H1 (cell line): ENCODE results near the gene SNX25. TPM values are rescaled to one million over a fixed set of nuclear protein-coding genes. Genes with fewer than 3 reads are reported as not detected.

ENCODE experiments used
- CTCF ChIA-PET: fragments of 300-600 bp; sonication (Branson Sonifier 250); formaldehyde crosslinking; loops from one replicate; lab custom pipeline; 2021; ENCODE audit not compliant: partially characterized antibody; lab: Charles Lee
- POLR2A ChIA-PET: fragments of 300-600 bp; sonication (Branson Sonifier 250); formaldehyde crosslinking; loops from one replicate; lab custom pipeline; 2021; ENCODE audit warnings: inconsistent platforms; ENCODE audit not compliant: partially characterized antibody; lab: Charles Lee
- DNase-seq, 2 experiments: peaks; one replicate each; pipeline versions ENCODE4 v3.0.0 to v3.0.0-alpha.2; 2010 to 2022; ENCODE audit warnings: low spot score in 2 of 2, low read depth in 1 of 2, mixed read lengths in 1 of 2
- FAIRE-seq: peaks from 2 replicates; lab custom pipeline; 2011; peaks lifted over from hg19 to GRCh38; lab: Jason Lieb, UNC
- H2AFZ ChIP-seq: 2 replicates; pipeline ENCODE4 v1.8.1; 2012; ENCODE audit warnings: low read length, inconsistent platforms
- H2AK5ac ChIP-seq: 2 replicates; pipeline ENCODE4 v1.6.1; 2013; ENCODE audit warnings: low read depth, low read length
- H2BK120ac ChIP-seq: replicated peaks from 2 replicates; pipeline ENCODE3; 2013; ENCODE audit warnings: low read depth, low read length, inconsistent platforms
- H2BK12ac ChIP-seq: 2 replicates; pipeline ENCODE4 v1.6.1; 2013; ENCODE audit warnings: low read depth, low read length
- H2BK15ac ChIP-seq: 2 replicates; pipeline ENCODE4 v1.6.1; 2013; ENCODE audit warnings: low read length
- H2BK20ac ChIP-seq: 2 replicates; pipeline ENCODE4 v1.6.1; 2013; ENCODE audit warnings: low read length
- H2BK5ac ChIP-seq: 2 replicates; pipeline ENCODE4 v1.6.1; 2013; ENCODE audit warnings: low read depth, low read length
- H3K14ac ChIP-seq: 2 replicates; pipeline ENCODE4 v1.6.1; 2013; ENCODE audit warnings: inconsistent platforms; ENCODE audit not compliant: insufficient read length
- H3K18ac ChIP-seq: 2 replicates; pipeline ENCODE4 v1.6.1; 2013; ENCODE audit warnings: low read length; ENCODE audit errors: extremely low read depth
- H3K23ac ChIP-seq: 2 replicates; pipeline ENCODE4 v1.6.1; 2013; ENCODE audit warnings: inconsistent platforms; ENCODE audit not compliant: insufficient read length
- H3K23me2 ChIP-seq: 2 replicates; pipeline ENCODE4 v1.6.1; 2013; ENCODE audit warnings: low read depth, low read length
- H3K27ac ChIP-seq: 2 replicates; pipeline ENCODE4 v1.6.1; 2011; ENCODE audit warnings: low read depth, low read length, inconsistent platforms
- H3K27me3 ChIP-seq, 4 experiments: replicated peaks in 1 of 4; 1 replicate in 1 of 4; 2 replicates in 3 of 4; pipeline versions ENCODE4 v1.6.1 to v1.8.1; 2011 to 2013; ENCODE audit warnings: low read length in 3 of 4, mild to moderate bottlenecking in 3 of 4, inconsistent platforms in 2 of 4, mixed read lengths in 2 of 4, moderate library complexity in 1 of 4; ENCODE audit not compliant: control insufficient read depth in 3 of 4, insufficient read depth in 3 of 4; ENCODE audit errors: extremely low read depth in 1 of 4
- H3K36me3 ChIP-seq, 4 experiments: 2 replicates each; pipeline versions ENCODE4 v1.6.1 to v1.8.1; 2011 to 2013; ENCODE audit warnings: mild to moderate bottlenecking in 4 of 4, low read length in 3 of 4, moderate library complexity in 2 of 4, control low read depth in 1 of 4, inconsistent platforms in 1 of 4; ENCODE audit not compliant: insufficient read depth in 4 of 4, control insufficient read depth in 2 of 4
- H3K4ac ChIP-seq: replicated peaks from 2 replicates; pipeline ENCODE3; 2013; ENCODE audit warnings: low read length, low read depth, mixed read lengths, inconsistent platforms; ENCODE audit not compliant: insufficient read length
- H3K4me1 ChIP-seq, 4 experiments: replicated peaks in 1 of 4; 1 replicate in 1 of 4; 2 replicates in 3 of 4; pipeline versions ENCODE4 v1.6.1 to v1.8.1; 2011 to 2013; ENCODE audit warnings: low read length in 3 of 4, inconsistent platforms in 2 of 4, mixed read lengths in 1 of 4; ENCODE audit not compliant: insufficient read depth in 4 of 4, control insufficient read depth in 3 of 4
- H3K4me2 ChIP-seq, 2 experiments: 2 replicates each; pipeline versions ENCODE4 v1.6.1 to v1.8.1; 2011 to 2013; ENCODE audit warnings: low read depth in 2 of 2, low read length in 2 of 2, control low read depth in 1 of 2, inconsistent platforms in 1 of 2, mild to moderate bottlenecking in 1 of 2; ENCODE audit not compliant: insufficient read depth in 1 of 2
- H3K4me3 ChIP-seq, 4 experiments: fragments of 200-600, 300-600 bp in 1 of 4; sonication (generic), shearing (Covaris generic), sonication (Bioruptor Twin) in 1 of 4; 2 replicates each; pipeline versions ENCODE4 v1.5.1 to v1.8.1; 2011 to 2016; ENCODE audit warnings: low read length in 4 of 4, low read depth in 3 of 4, control low read depth in 2 of 4, inconsistent platforms in 2 of 4, mild to moderate bottlenecking in 2 of 4, mixed read lengths in 1 of 4, moderate library complexity in 1 of 4; ENCODE audit not compliant: insufficient read depth in 2 of 4; ENCODE audit errors: extremely low read depth in 1 of 4
- H3K56ac ChIP-seq: replicated peaks from 2 replicates; pipeline ENCODE3; 2013; ENCODE audit warnings: low read depth, mild to moderate bottlenecking, mixed read lengths, low read length, inconsistent platforms; ENCODE audit not compliant: insufficient read length
- H3K79me1 ChIP-seq: 2 replicates; pipeline ENCODE4 v1.6.1; 2013; ENCODE audit warnings: low read depth, low read length, control low read depth
- H3K79me2 ChIP-seq, 2 experiments: 2 replicates each; pipeline versions ENCODE4 v1.6.1 to v1.8.1; 2012 to 2013; ENCODE audit warnings: low read length in 2 of 2, mild to moderate bottlenecking in 2 of 2, inconsistent platforms in 1 of 2; ENCODE audit not compliant: insufficient read depth in 2 of 2, control insufficient read depth in 1 of 2
- H3K9ac ChIP-seq, 4 experiments: replicated peaks in 1 of 4; 1 replicate in 1 of 4; 2 replicates in 3 of 4; pipeline versions ENCODE4 v1.6.1 to v1.8.1; 2011 to 2013; ENCODE audit warnings: low read depth in 3 of 4, low read length in 3 of 4, control low read depth in 2 of 4, mild to moderate bottlenecking in 2 of 4, moderate library complexity in 2 of 4, inconsistent platforms in 1 of 4; ENCODE audit errors: extremely low read depth in 1 of 4
- H3K9me3 ChIP-seq, 2 experiments: 2 replicates each; pipeline versions ENCODE4 v1.6.1 to v1.8.1; 2012 to 2013; ENCODE audit warnings: mild to moderate bottlenecking in 2 of 2, moderate library complexity in 2 of 2, control low read depth in 1 of 2, inconsistent platforms in 1 of 2, low read depth in 1 of 2, low read length in 1 of 2, mixed read lengths in 1 of 2; ENCODE audit not compliant: insufficient read depth in 2 of 2
- H4K20me1 ChIP-seq, 2 experiments: replicated peaks in 1 of 2; 2 replicates each; pipeline versions ENCODE3 to v1.8.1; 2011 to 2013; ENCODE audit warnings: inconsistent platforms in 2 of 2, low read length in 2 of 2, mild to moderate bottlenecking in 1 of 2; ENCODE audit not compliant: insufficient read depth in 2 of 2, control insufficient read depth in 1 of 2
- H4K5ac ChIP-seq: 2 replicates; pipeline ENCODE4 v1.6.1; 2013; ENCODE audit warnings: low read length, low read depth, mixed read lengths, inconsistent platforms; ENCODE audit not compliant: insufficient read length
- H4K8ac ChIP-seq: 2 replicates; pipeline ENCODE4 v1.8.0; 2013; ENCODE audit warnings: mild to moderate bottlenecking, moderate library complexity, low read length, inconsistent platforms; ENCODE audit not compliant: insufficient read depth; ENCODE audit errors: extremely low read depth
- H4K91ac ChIP-seq: replicated peaks from 2 replicates; pipeline ENCODE3; 2013; ENCODE audit warnings: low read length, mixed read lengths, inconsistent platforms; ENCODE audit not compliant: insufficient read length
- TCF12 ChIP-seq: IDR thresholded peaks from 2 replicates; pipeline ENCODE4 v1.6.1; 2011; ENCODE audit warnings: low read depth, mild to moderate bottlenecking, low read length
- YY1 ChIP-seq: IDR thresholded peaks from 2 replicates; pipeline ENCODE4 v1.6.1; 2011; ENCODE audit warnings: low read depth, mild to moderate bottlenecking, low read length
- WGBS, 2 experiments: shearing (Covaris generic) in 1 of 2; methylation state at CpG; one replicate each; pipeline versions ENCODE4 v1.1.6 to v1.1.7; 2013 to 2015; ENCODE audit warnings: low lambda C conversion rate in 2 of 2, mixed read lengths in 2 of 2, inconsistent platforms in 1 of 2, low coverage in 1 of 2, missing lambda C conversion rate in 1 of 2; ENCODE audit not compliant: insufficient replicate concordance in 2 of 2, insufficient coverage in 1 of 2, insufficient read length in 1 of 2; ENCODE audit errors: extremely low coverage in 1 of 2, missing lambda C conversion rate in 1 of 2; 5-methylcytosine and 5-hydroxymethylcytosine counted together
- polyA plus RNA-seq, 7 experiments: library from polyadenylated mRNA; depleted of rRNA in 3 of 7; stranded (reverse) in 5 of 7; unstranded in 2 of 7; fragments of >200 nt in 5 of 7; fragments of 200-250 nt in 2 of 7; gene quantifications; 1 replicate in 5 of 7; 2 replicates in 1 of 7; 4 replicates in 1 of 7; pipeline versions ENCODE4 v1.2.1 to v1.2.3, GENCODE V29; 2011 to 2013; ENCODE audit warnings: missing spikeins in 2 of 7, mixed read lengths in 2 of 7
- total RNA-seq: library from RNA; stranded (reverse); fragmentation: NEBNext Ultra II Directional; extraction: Animal tissue kit (Norgen Biotek cat#: 25700); gene quantifications from 2 replicates; pipeline ENCODE4 v1.2.1, GENCODE V29; 2021
- TF ChIP-seq, protein P1 (sequence below): IDR thresholded peaks from 2 replicates; pipeline ENCODE4 v1.6.1; 2012; ENCODE audit warnings: inconsistent platforms

The SNX25 gene
- total and polyA plus RNA-seq, 2 of the 8 experiments (the other 6 are each of a cell fraction or from before 2014, with no cell fraction given): 5.4 to 19.9 TPM

DNA sequence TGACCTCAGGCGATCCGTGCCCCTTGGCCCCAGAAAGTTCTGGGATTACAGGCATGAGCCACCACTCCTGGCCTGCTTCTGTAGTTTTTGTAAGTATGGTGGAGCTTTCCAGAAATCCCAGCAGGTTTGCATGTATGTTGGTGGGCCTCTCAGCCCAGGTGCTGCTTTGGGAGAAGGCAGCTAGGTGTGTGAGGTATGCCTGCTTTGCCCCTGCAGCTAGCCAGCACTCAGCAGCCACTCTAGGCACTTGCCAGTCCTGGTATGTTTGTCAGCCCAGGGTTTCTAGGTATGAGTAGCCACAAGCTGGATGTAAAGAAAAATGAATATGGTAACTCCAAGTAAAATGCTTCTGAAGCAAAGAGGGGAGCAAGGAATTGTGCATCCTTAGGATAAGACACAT lies 8.9 kb downstream of the SNX25 start:
- Histone ChIP-seq H4K5ac (no peak overlapping the region), H3K27ac (no peak overlapping the region), H2BK20ac (no peak overlapping the region)
- CTCF ChIA-PET: no interaction called here
- FAIRE-seq: no peak
- TF ChIP-seq YY1 (no peak), TCF12 (no peak)
- TF ChIP-seq, protein P1, sequence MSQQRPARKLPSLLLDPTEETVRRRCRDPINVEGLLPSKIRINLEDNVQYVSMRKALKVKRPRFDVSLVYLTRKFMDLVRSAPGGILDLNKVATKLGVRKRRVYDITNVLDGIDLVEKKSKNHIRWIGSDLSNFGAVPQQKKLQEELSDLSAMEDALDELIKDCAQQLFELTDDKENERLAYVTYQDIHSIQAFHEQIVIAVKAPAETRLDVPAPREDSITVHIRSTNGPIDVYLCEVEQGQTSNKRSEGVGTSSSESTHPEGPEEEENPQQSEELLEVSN: no peak
- TF ChIP-seq, all 59 proteins: peak for 0
- H3K79me1 ChIP-seq: peaks cover 3% of the 10 kb centered on the region
- peaks cover 0 to 17% (median 10%) of the 10 kb centered on the region in 4 experiments; a peak in 5 of 7 replicates for H3K4me1 ChIP-seq
- H3K4me3 ChIP-seq: no peak overlapping the region
- no peaks in the 10 kb centered on the region for H3K23me2 ChIP-seq
- 93% methylated on average over 2 of the region's 2 CpGs; no CpG with 5 or more reads in 1 of the 2 experiments for WGBS, 2 experiments
- no peak overlapping the region for H2BK5ac ChIP-seq
- H2AK5ac ChIP-seq: no peak overlapping the region
- no peak overlapping the region for H2BK15ac ChIP-seq
- H3K23ac ChIP-seq: no peak overlapping the region
- no peaks in the 10 kb centered on the region for H3K27me3 ChIP-seq
- no peaks in the 10 kb centered on the region for H3K9me3 ChIP-seq
- H2AFZ ChIP-seq: no peak overlapping the region
- H3K9ac ChIP-seq: no peak overlapping the region
- peaks cover 3 to 65% of the 10 kb centered on the region in 2 experiments; a peak in 3 of 4 replicates for H3K79me2 ChIP-seq
- no peak overlapping the region for H3K18ac ChIP-seq
- peaks cover 4 to 7% of the 10 kb centered on the region in 2 experiments for H4K20me1 ChIP-seq
- no peak overlapping the region for H3K56ac ChIP-seq
- H3K4ac ChIP-seq: no peak overlapping the region
- no peak overlapping the region for H3K4me2 ChIP-seq
- H4K8ac ChIP-seq: no peak overlapping the region
- POLR2A ChIA-PET: no interaction called here
- H4K91ac ChIP-seq: no peak overlapping the region
- H2BK12ac ChIP-seq: no peak overlapping the region
- H2BK120ac ChIP-seq: no peak overlapping the region
- H3K36me3 ChIP-seq: no peaks in the 10 kb centered on the region
- DNase-seq: no peak
- no peak overlapping the region for H3K14ac ChIP-seq
